Stimulated activated CD4-positive, alpha-beta T cell treated with anti-CD3 and anti-CD28 coated beads, Interleukin-12 subunit alpha, Interleukin-12 subunit beta, amount 100 ng/mL, for 24 hours (primary cell): ENCODE measurements around the gene MEF2B.

ENCODE experiments used
- DNase-seq, 2 experiments: peaks; one replicate each; pipeline ENCODE4 v3.0.0-alpha.2; 2020; ENCODE audit warnings: low read depth in 2 of 2

MEF2B gene

DNA sequence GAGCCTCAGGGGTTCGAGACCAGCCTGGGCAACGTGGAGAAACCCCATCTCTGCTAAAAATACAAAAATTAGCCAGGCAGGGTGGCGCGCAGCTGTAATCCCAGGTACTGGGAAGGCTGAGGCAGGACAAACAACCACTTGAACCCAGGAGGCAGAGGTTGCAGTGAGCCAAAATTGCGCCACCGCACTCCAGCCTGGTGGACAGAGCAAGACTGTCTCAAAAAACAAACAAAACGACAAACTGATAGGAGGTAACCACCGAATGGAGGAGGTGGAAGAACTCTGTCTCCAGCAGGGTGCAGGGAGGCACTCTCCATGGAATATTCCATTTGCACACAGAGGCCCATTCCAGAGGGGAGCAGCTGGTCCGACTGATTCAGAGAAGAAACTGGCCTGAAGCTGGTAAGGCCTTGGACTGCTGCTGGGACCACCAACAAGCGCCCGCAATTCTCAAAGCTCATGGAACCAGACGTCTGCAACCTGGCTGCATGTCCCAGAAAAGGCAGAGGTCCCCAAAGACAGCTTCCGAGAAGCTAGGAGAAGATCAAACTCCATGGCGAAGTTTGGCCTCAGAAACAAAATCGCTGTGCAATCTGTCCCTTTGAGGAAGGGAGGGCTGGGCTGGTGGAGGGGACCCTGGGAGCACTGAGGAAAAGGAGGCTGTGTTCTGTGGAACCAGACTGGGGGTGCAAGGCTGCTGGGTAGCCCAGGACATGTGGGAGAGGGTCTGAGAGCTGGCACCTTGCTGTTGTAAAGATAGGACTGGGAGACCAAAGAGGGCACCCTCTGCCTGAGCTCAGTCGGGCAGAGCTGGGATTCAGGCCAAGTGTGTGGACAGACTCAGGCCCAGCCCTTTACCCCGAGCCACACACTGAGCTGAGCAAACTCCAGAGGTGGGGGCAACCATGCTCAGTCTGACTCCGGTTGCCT, 71.1 kb downstream of the MEF2B start:
- DNase-seq = no peak

DNA sequence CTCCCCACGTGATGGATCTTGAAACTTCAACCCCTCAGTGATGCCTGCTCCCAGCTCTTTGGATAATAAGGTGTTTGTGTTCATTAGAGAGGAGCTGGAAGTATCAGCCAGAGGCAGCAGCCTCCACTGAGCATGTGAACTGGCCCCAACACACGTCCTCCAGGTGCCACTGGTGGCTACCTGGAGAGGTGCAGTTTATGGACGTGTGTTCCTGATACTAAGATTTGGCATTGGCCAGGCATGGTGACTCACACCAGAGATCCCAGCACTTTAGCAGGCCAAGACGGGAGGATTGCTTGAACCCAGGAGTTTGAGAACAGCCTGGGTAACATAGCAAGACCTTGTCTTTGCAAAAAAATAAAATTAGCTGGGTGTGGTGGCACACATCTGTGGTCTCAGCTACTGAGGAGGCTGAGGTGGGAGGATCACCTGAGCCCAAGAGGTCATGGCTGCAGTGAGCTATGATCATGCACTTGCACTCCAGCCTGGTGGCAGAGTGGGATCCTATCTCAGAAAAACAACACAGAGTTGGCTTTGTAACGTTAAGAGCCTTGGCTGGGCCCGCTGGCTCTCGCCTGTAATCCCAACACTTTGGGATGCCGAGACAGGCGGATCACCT, 71.9 kb downstream of the MEF2B start:
- no peak for DNase-seq

DNA sequence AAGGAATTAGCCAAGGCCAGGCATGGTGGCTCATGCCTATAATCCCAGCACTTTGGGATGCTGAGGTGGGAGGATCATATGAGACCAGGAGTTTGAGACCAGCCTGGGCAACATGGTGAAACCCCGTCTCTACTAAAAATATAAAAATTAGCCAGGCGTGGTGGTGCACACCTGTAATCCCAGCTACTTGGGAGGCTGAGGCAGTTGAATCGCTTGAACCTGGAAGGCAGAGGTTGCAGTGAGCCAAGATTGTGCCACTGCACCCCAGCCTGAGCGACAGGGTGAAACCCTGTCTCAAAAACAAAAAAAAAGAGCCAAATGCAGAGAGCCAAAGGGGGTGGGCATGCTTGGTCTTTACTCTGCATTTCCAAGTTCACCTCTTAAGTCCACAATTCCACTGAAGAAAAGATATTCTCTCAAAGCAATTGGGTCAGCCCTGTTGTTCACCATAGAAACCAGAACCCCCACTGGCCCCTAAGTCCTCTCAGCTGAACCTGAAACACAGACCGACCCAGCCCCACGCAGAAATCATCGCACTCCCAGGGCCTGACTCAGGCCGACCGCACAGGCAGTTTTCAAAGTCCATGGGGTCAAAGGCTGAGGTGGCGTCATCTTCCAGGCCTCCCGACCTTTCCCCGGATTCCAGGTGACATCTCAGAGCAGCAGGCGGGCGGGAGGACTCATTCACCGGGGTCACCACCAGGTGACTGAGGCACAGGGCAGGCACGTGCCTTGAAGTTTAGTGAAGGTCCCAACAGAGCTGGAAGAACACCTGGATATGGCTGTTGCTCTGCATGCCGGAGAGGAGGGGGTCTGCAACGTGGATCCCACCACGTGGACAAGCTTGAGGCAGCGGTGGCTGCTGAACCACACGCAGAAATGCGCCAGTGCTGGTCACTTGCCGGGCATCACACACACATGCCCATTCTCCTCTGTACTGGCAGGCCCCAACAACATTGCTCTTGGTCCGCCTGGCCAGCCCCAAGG, 73.1 kb downstream of the MEF2B start:
- DNase-seq = no peak

DNA sequence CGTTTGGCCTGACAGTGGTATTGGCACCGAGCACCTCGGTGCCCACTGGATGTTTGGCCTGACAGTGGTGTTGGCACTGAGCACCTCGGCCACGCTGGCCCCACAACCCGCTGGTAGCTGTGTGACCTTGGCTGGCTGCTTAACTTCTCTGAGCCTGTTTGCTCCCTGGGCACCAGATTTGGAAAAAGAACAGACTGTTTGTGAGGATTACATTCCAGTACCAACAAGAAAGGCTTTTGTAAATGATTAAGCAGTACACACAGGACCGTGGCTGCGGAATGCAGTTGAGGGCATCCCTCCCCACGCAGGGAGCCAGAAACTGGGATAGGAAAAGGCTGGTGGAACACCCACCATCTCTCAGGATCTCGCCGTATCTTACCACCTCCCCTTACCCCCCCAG, 74.4 kb downstream of the MEF2B start:
- no peak for DNase-seq
